H9 (cell line): ENCODE measurements around the gene NPDC1. TPM values are rescaled to one million over a fixed set of nuclear protein-coding genes. Genes with fewer than 3 reads are reported as not detected.
A peak's percentile ranks its signal among the peaks of the same experiment; 100 is the strongest.

Experiments used
- DNase-seq: peaks from one replicate; pipeline ENCODE4 v3.0.0-alpha.2; 2017
- H2AFZ ChIP-seq: one replicate; pipeline ENCODE4 v1.6.1; 2013; ENCODE audit warnings: mild to moderate bottlenecking, low read length, control low read depth, moderate library complexity
- H2AK5ac ChIP-seq: 2 replicates; pipeline ENCODE4 v1.6.1; 2013; ENCODE audit warnings: low read length, control low read depth, mixed read lengths; ENCODE audit not compliant: insufficient read length
- H2BK120ac ChIP-seq: one replicate; pipeline ENCODE4 v1.6.1; 2013; ENCODE audit warnings: low read depth, mild to moderate bottlenecking, low read length, control low read depth, inconsistent platforms; ENCODE audit not compliant: poor library complexity, severe bottlenecking
- H2BK12ac ChIP-seq: 2 replicates; pipeline ENCODE4 v1.6.1; 2013; ENCODE audit warnings: low read length, control low read depth, mixed read lengths, low read depth; ENCODE audit not compliant: insufficient read length
- H2BK15ac ChIP-seq: 2 replicates; pipeline ENCODE4 v1.6.1; 2013; ENCODE audit warnings: low read depth, low read length, control low read depth
- H2BK20ac ChIP-seq: one replicate; pipeline ENCODE4 v1.6.1; 2013; ENCODE audit warnings: low read depth, mild to moderate bottlenecking, low read length, control low read depth, inconsistent platforms; ENCODE audit not compliant: poor library complexity, severe bottlenecking
- H2BK5ac ChIP-seq: 2 replicates; pipeline ENCODE4 v1.6.1; 2013; ENCODE audit warnings: low read length, control low read depth, mixed read lengths; ENCODE audit not compliant: insufficient read length
- H3K14ac ChIP-seq: 2 replicates; pipeline ENCODE4 v1.6.1; 2013; ENCODE audit warnings: low read length, control low read depth; ENCODE audit not compliant: insufficient read depth
- H3K18ac ChIP-seq: 2 replicates; pipeline ENCODE4 v1.6.1; 2013; ENCODE audit warnings: low read depth, mild to moderate bottlenecking, mixed read lengths, low read length, control low read depth; ENCODE audit not compliant: insufficient read length
- H3K23ac ChIP-seq: 2 replicates; pipeline ENCODE4 v1.6.1; 2013; ENCODE audit warnings: low read length, control low read depth, mixed read lengths, low read depth; ENCODE audit not compliant: insufficient read length
- H3K23me2 ChIP-seq: 2 replicates; pipeline ENCODE4 v1.6.1; 2013; ENCODE audit warnings: low read depth, mild to moderate bottlenecking, mixed read lengths, low read length, control low read depth; ENCODE audit not compliant: insufficient read length, poor library complexity, severe bottlenecking
- H3K27ac ChIP-seq: 2 replicates; pipeline ENCODE4 v1.5.1; 2013; ENCODE audit warnings: low read length, control low read depth, mixed read lengths, low read depth; ENCODE audit not compliant: insufficient read length
- H3K27me3 ChIP-seq: 2 replicates; pipeline ENCODE4 v1.6.1; 2013; ENCODE audit warnings: low read length, control low read depth, inconsistent platforms; ENCODE audit not compliant: insufficient read depth
- H3K4ac ChIP-seq: 2 replicates; pipeline ENCODE4 v1.6.1; 2013; ENCODE audit warnings: low read depth, mild to moderate bottlenecking, control low read depth, inconsistent platforms, low read length, moderate library complexity
- H3K4me1 ChIP-seq: 2 replicates; pipeline ENCODE4 v1.6.1; 2013; ENCODE audit warnings: low read length, control low read depth, inconsistent platforms; ENCODE audit not compliant: insufficient read depth
- H3K4me2 ChIP-seq: 2 replicates; pipeline ENCODE4 v1.6.1; 2013; ENCODE audit warnings: low read length, control low read depth, mixed read lengths; ENCODE audit not compliant: insufficient read length, insufficient read depth
- H3K56ac ChIP-seq: 2 replicates; pipeline ENCODE4 v1.6.1; 2013; ENCODE audit warnings: low read depth, mild to moderate bottlenecking, mixed read lengths, low read length, control low read depth; ENCODE audit not compliant: insufficient read length
- H3K79me1 ChIP-seq: 2 replicates; pipeline ENCODE4 v1.6.1; 2013; ENCODE audit warnings: low read depth, mild to moderate bottlenecking, moderate library complexity, low read length, control low read depth, inconsistent platforms; ENCODE audit not compliant: insufficient read depth, poor library complexity, severe bottlenecking
- H3K79me2 ChIP-seq: 2 replicates; pipeline ENCODE4 v1.6.1; 2013; ENCODE audit warnings: low read length, control low read depth, inconsistent platforms; ENCODE audit not compliant: insufficient read depth
- H3K9ac ChIP-seq: 2 replicates; pipeline ENCODE4 v1.6.1; 2013; ENCODE audit warnings: low read length, control low read depth, mixed read lengths; ENCODE audit not compliant: insufficient read length; ENCODE audit errors: extremely low read depth
- H3K9me3 ChIP-seq: one replicate; pipeline ENCODE4 v1.6.1; 2013; ENCODE audit warnings: low read depth, low read length, inconsistent platforms; ENCODE audit not compliant: control insufficient read depth
- H3T11ph ChIP-seq: one replicate; pipeline ENCODE4 v1.6.1; 2013; ENCODE audit warnings: mild to moderate bottlenecking, low read length, control low read depth, inconsistent platforms
- H4K20me1 ChIP-seq: one replicate; pipeline ENCODE4 v1.6.1; 2013; ENCODE audit not compliant: control insufficient read depth, insufficient read length, insufficient read depth
- H4K5ac ChIP-seq: 2 replicates; pipeline ENCODE4 v1.6.1; 2013; ENCODE audit warnings: low read depth, mild to moderate bottlenecking, mixed read lengths, low read length, control low read depth; ENCODE audit not compliant: insufficient read length
- H4K8ac ChIP-seq: replicated peaks from 2 replicates; pipeline ENCODE4 v1.6.1; 2013; ENCODE audit warnings: low read length, control low read depth, mixed read lengths, low read depth; ENCODE audit not compliant: insufficient read length
- H4K91ac ChIP-seq: 2 replicates; pipeline ENCODE4 v1.6.1; 2013; ENCODE audit warnings: low read depth, mild to moderate bottlenecking, moderate library complexity, mixed read lengths, low read length, control low read depth; ENCODE audit not compliant: insufficient read length
- H3K27ac Mint-ChIP-seq, 3 experiments: 2 replicates in 2 of 3; 3 replicates in 1 of 3; pipeline ENCODE4 v1.8.0; 2020 to 2021; ENCODE audit warnings: mixed read lengths in 3 of 3, mild to moderate bottlenecking in 1 of 3, moderate library complexity in 1 of 3
- H3K27me3 Mint-ChIP-seq: 2 replicates; pipeline ENCODE4 v1.8.0; 2021; ENCODE audit warnings: low read depth, mild to moderate bottlenecking, moderate library complexity, mixed read lengths
- H3K36me3 Mint-ChIP-seq, 3 experiments: 2 replicates in 2 of 3; 3 replicates in 1 of 3; pipeline ENCODE4 v1.8.0; 2020 to 2021; ENCODE audit warnings: low read depth in 3 of 3, mixed read lengths in 3 of 3; ENCODE audit not compliant: insufficient read depth in 1 of 3
- H3K4me1 Mint-ChIP-seq, 2 experiments: 2 replicates each; pipeline ENCODE4 v1.8.0; 2020; ENCODE audit warnings: mixed read lengths in 2 of 2
- H3K4me3 Mint-ChIP-seq, 2 experiments: 2 replicates in 1 of 2; 3 replicates in 1 of 2; pipeline ENCODE4 v1.8.0; 2020 to 2021; ENCODE audit warnings: mild to moderate bottlenecking in 2 of 2, mixed read lengths in 2 of 2, moderate library complexity in 1 of 2
- H3K9me3 Mint-ChIP-seq, 2 experiments: 2 replicates in 1 of 2; 3 replicates in 1 of 2; pipeline ENCODE4 v1.8.0; 2020; ENCODE audit warnings: mild to moderate bottlenecking in 2 of 2, mixed read lengths in 2 of 2, moderate library complexity in 1 of 2
- WGBS: extraction: QIAGEN DNeasy Blood & Tissue Kit; methylation state at CpG from one replicate; pipeline ENCODE4 v1.1.7; 2013; ENCODE audit warnings: missing lambda C conversion rate, low lambda C conversion rate, mixed read lengths; ENCODE audit not compliant: insufficient read length; ENCODE audit errors: extremely low coverage; 5-methylcytosine and 5-hydroxymethylcytosine counted together
- total RNA-seq: library from RNA; stranded (reverse); gene quantifications from 2 replicates; pipeline ENCODE4 v1.2.1, GENCODE V29; 2021
- TF ChIP-seq, protein P1 (sequence below): fragments of 200-600 bp; sonication (generic); conservative IDR thresholded peaks from 3 replicates; pipeline ENCODE4 v1.8.0; 2021; ENCODE audit warnings: antibody characterized with exemption, mild to moderate bottlenecking

The NPDC1 gene
- total RNA-seq, 1 experiment from 2014 or later = 57.6 TPM

DNA sequence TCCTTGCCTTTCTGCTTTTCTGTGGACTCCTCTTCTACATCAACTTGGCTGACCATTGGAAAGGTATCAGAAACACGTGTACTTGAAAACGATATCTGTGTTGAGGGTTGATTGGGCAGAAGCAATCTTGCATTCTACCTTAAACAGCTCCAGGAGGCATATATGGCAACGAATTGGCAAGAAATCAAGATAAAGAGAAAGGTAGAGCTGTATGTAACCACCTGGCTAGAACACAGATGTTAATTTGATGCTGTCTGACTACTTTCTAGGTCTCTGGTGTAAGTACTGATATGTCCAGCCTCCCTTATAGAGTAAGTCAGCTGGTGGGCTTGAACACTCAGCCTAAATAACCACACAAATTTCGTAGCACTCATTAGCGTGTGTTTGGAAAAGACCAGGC is 42.1 kb upstream of the NPDC1 start:
- no peaks in the 10 kb centered on the region for H4K20me1 ChIP-seq
- no peak overlapping the region for H2BK15ac ChIP-seq
- H3K79me2 ChIP-seq = no peaks in the 10 kb centered on the region
- Mint-ChIP-seq H3K27ac (no peak overlapping the region), H3K27me3 (peaks cover 6% of the 10 kb centered on the region), H3K9me3 (no peaks in the 10 kb centered on the region), H3K36me3 (peaks cover 7 to 12% (median 8%) of the 10 kb centered on the region in 3 experiments; a peak in 6 of 7 replicates), H3K4me1 (peaks cover 17 to 20% of the 10 kb centered on the region in 2 experiments), H3K4me3 (peak overlapping the region; percentile 82 to 89; a peak in 4 of 5 replicates)
- no peak overlapping the region for H4K91ac ChIP-seq
- H3K14ac ChIP-seq = no peak overlapping the region
- H3K4me2 ChIP-seq = peak overlapping the region; percentile 79
- H3K23ac ChIP-seq = no peak overlapping the region
- no peak overlapping the region for H4K5ac ChIP-seq
- no peak overlapping the region for H2BK20ac ChIP-seq
- no CpG with 5 or more reads among the region's 5 CpGs for WGBS
- no peak overlapping the region for H3T11ph ChIP-seq
- H3K56ac ChIP-seq = no peak overlapping the region
- H3K18ac ChIP-seq = no peak overlapping the region
- no peak overlapping the region for H3K9ac ChIP-seq
- H3K27ac ChIP-seq = no peak overlapping the region
- H3K23me2 ChIP-seq = peaks cover 12% of the 10 kb centered on the region
- H3K27me3 ChIP-seq = no peaks in the 10 kb centered on the region
- no peak overlapping the region for H4K8ac ChIP-seq
- H2BK5ac ChIP-seq = no peak overlapping the region
- no peak overlapping the region for H2BK12ac ChIP-seq
- H3K9me3 ChIP-seq = no peaks in the 10 kb centered on the region
- no peak overlapping the region for H2AK5ac ChIP-seq
- TF ChIP-seq, protein P1, sequence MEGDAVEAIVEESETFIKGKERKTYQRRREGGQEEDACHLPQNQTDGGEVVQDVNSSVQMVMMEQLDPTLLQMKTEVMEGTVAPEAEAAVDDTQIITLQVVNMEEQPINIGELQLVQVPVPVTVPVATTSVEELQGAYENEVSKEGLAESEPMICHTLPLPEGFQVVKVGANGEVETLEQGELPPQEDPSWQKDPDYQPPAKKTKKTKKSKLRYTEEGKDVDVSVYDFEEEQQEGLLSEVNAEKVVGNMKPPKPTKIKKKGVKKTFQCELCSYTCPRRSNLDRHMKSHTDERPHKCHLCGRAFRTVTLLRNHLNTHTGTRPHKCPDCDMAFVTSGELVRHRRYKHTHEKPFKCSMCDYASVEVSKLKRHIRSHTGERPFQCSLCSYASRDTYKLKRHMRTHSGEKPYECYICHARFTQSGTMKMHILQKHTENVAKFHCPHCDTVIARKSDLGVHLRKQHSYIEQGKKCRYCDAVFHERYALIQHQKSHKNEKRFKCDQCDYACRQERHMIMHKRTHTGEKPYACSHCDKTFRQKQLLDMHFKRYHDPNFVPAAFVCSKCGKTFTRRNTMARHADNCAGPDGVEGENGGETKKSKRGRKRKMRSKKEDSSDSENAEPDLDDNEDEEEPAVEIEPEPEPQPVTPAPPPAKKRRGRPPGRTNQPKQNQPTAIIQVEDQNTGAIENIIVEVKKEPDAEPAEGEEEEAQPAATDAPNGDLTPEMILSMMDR = no peak
- no peak overlapping the region for H3K4ac ChIP-seq
- no peak overlapping the region for H2BK120ac ChIP-seq
- no peaks in the 10 kb centered on the region for H3K4me1 ChIP-seq
- no peak for DNase-seq
- no peaks in the 10 kb centered on the region for H3K79me1 ChIP-seq
- H2AFZ ChIP-seq = no peak overlapping the region
